GM19397 (cell line): Measurements from ENCODE around the gene TMEM37.
"Not testable (repeated sequence)": the region's sequence is repeated elsewhere in the genome, so short reads cannot be mapped to it uniquely, and the experiment has no call there.

ENCODE experiments used
- ATAC-seq: cut with Tn5 transposase; IDR thresholded peaks from one replicate; pipeline ENCODE4 v1.9.1; 2021; ENCODE audit warnings: mild to moderate bottlenecking, moderate library complexity; ENCODE audit not compliant: unreplicated experiment

TMEM37 gene

GRCh38 chr2:119431155-119431975, at the start of gene TMEM37:
TMEM37 (plus strand) TSS chr2:119431854; CDS start chr2:119431904, 50 bp downstream.
- peak; percentile 65 for ATAC-seq

GRCh38 chr2:119383410-119384140, 48.1 kb upstream of the TMEM37 start:
- no peak for ATAC-seq

GRCh38 chr2:119384971-119385370, 46.7 kb upstream of the TMEM37 start:
- no peak for ATAC-seq

GRCh38 chr2:119385466-119385865, 46.2 kb upstream of the TMEM37 start:
- no peak for ATAC-seq

- peak; percentile 70 for ATAC-seq
These were observed 44.1 kb upstream of the TMEM37 start for GRCh38 chr2:119387381-119388129.

GRCh38 chr2:119389615-119390306, 41.9 kb upstream of the TMEM37 start:
- ATAC-seq = no peak

GRCh38 chr2:119393971-119394748, 37.5 kb upstream of the TMEM37 start:
- no peak for ATAC-seq

GRCh38 chr2:119397196-119397595, 34.5 kb upstream of the TMEM37 start:
- no peak for ATAC-seq

- no peak for ATAC-seq
These were observed 29.5 kb upstream of the TMEM37 start for GRCh38 chr2:119402106-119402505.

- no peak for ATAC-seq
These were observed 28.8 kb upstream of the TMEM37 start for GRCh38 chr2:119402645-119403560.

GRCh38 chr2:119403618-119404017, 28.0 kb upstream of the TMEM37 start:
- not testable (repeated sequence) for ATAC-seq

- ATAC-seq = no peak
These were observed 26.5 kb upstream of the TMEM37 start for GRCh38 chr2:119405151-119405550.

- ATAC-seq = no peak
These were observed 24.0 kb upstream of the TMEM37 start for GRCh38 chr2:119407430-119408220.

GRCh38 chr2:119408221-119408619, 23.4 kb upstream of the TMEM37 start:
- ATAC-seq = no peak

- ATAC-seq = no peak
These were observed 22.1 kb upstream of the TMEM37 start for GRCh38 chr2:119409506-119409905.

- ATAC-seq = no peak
These were observed 16.8 kb upstream of the TMEM37 start for GRCh38 chr2:119414894-119415293.

- ATAC-seq = no peak
These were observed 16.0 kb upstream of the TMEM37 start for GRCh38 chr2:119415630-119416029.

- no peak for ATAC-seq
These were observed 15.2 kb upstream of the TMEM37 start for GRCh38 chr2:119416299-119416923.
